ENCODE results near the gene SAA1. TPM values are rescaled to one million over a fixed set of nuclear protein-coding genes. Genes with fewer than 3 reads are reported as not detected.

SAA1 gene
- total RNA-seq, result not detected

- Mint-ChIP-seq H3K4me3 (no peak within 1 kb of the TSS), H3K4me1 (peaks cover 3% of the 10 kb centered on the region), H3K27ac (no peak within 1 kb of the TSS), H3K36me3 (ENCODE audit: low read depth) (no peaks in the 10 kb centered on the region), H3K9me3 (ENCODE audit: low read depth) (no peaks in the 10 kb centered on the region), H3K27me3 (no peaks in the 10 kb centered on the region)
- CTCF ChIA-PET, result interaction anchor here (0.7 to 1.1 kb wide), 3 partner anchors 22 to 204 kb away, joined by 3 to 7 read pairs (median 3); no protein-coding TSS in a partner anchor
- intact Hi-C loops (cut with DNase I, micrococcal nuclease), result no loop called here
- ATAC-seq (no peak), DNase-seq (no peak)
- POLR2A ChIA-PET, result no interaction called here
Observed at GRCh38 chr11:18265949-18266348, at the start of gene SAA1. Gene SAA1, plus strand, starts transcription at chr11:18266264. Its CDS starts 624 bp downstream, at chr11:18266888.

- H3K36me3 Mint-ChIP-seq (ENCODE audit: low read depth), result no peaks in the 10 kb centered on the region
- CTCF ChIA-PET, result no interaction called here
- ATAC-seq (no peak), DNase-seq (no peak)
- intact Hi-C loops (cut with DNase I, micrococcal nuclease), result no loop called here
- no peaks in the 10 kb centered on the region for H3K4me1 Mint-ChIP-seq
- H3K9me3 Mint-ChIP-seq (ENCODE audit: low read depth), result no peaks in the 10 kb centered on the region
- POLR2A ChIA-PET, result no interaction called here
- H3K4me3 Mint-ChIP-seq, result no peak overlapping the region
- peaks cover 3% of the 10 kb centered on the region for H3K27me3 Mint-ChIP-seq
- H3K27ac Mint-ChIP-seq, result no peak overlapping the region
Observed at GRCh38 chr11:18221274-18221876, 44.7 kb upstream of the SAA1 start.

- no peak for DNase-seq
- no peaks in the 10 kb centered on the region for H3K9me3 Mint-ChIP-seq (ENCODE audit: low read depth)
- no peak overlapping the region for H3K27ac Mint-ChIP-seq
- CTCF ChIA-PET, result no interaction called here
- H3K36me3 Mint-ChIP-seq (ENCODE audit: low read depth), result no peaks in the 10 kb centered on the region
- POLR2A ChIA-PET, result no interaction called here
- H3K27me3 Mint-ChIP-seq, result peaks cover 5% of the 10 kb centered on the region
- ATAC-seq, result no peak
- intact Hi-C loops (cut with DNase I, micrococcal nuclease), result no loop called here
- H3K4me1 Mint-ChIP-seq, result no peaks in the 10 kb centered on the region
- H3K4me3 Mint-ChIP-seq, result no peak overlapping the region
Observed at GRCh38 chr11:18222814-18223421, 43.1 kb upstream of the SAA1 start.

GRCh38 chr11:18223591-18224387 lies 42.3 kb upstream of the SAA1 start:
- CTCF ChIA-PET, result interaction anchor here (0.6 to 1.4 kb wide), 2 partner anchors 108 to 378 kb away, joined by 3 to 4 read pairs; no protein-coding TSS in a partner anchor
- POLR2A ChIA-PET, result no interaction called here
- ATAC-seq (no peak), DNase-seq (no peak)
- Mint-ChIP-seq H3K27ac (no peak overlapping the region), H3K27me3 (peaks cover 5% of the 10 kb centered on the region), H3K36me3 (ENCODE audit: low read depth) (no peaks in the 10 kb centered on the region), H3K9me3 (ENCODE audit: low read depth) (no peaks in the 10 kb centered on the region), H3K4me3 (no peak overlapping the region), H3K4me1 (no peaks in the 10 kb centered on the region)
- intact Hi-C loops (cut with DNase I, micrococcal nuclease), result no loop called here

GRCh38 chr11:18225913-18226312 lies 40.2 kb upstream of the SAA1 start:
- Mint-ChIP-seq H3K9me3 (ENCODE audit: low read depth) (no peaks in the 10 kb centered on the region), H3K36me3 (ENCODE audit: low read depth) (no peaks in the 10 kb centered on the region), H3K27ac (no peak overlapping the region), H3K27me3 (peaks cover 5% of the 10 kb centered on the region), H3K4me1 (no peaks in the 10 kb centered on the region), H3K4me3 (no peak overlapping the region)
- ATAC-seq, result no peak
- ChIA-PET CTCF (no interaction called here), POLR2A (interaction anchor here (0.6 kb wide), 1 partner anchor 20 kb away, joined by 3 read pairs; no protein-coding TSS in a partner anchor)
- intact Hi-C loops (cut with DNase I, micrococcal nuclease), result no loop called here
- no peak for DNase-seq

- no peak for DNase-seq
- Mint-ChIP-seq H3K27ac (no peak overlapping the region), H3K27me3 (peaks cover 8% of the 10 kb centered on the region), H3K9me3 (ENCODE audit: low read depth) (no peaks in the 10 kb centered on the region), H3K4me1 (no peaks in the 10 kb centered on the region), H3K4me3 (no peak overlapping the region), H3K36me3 (ENCODE audit: low read depth) (no peaks in the 10 kb centered on the region)
- ChIA-PET POLR2A (interaction anchor here (0.7 kb wide), 1 partner anchor 270 kb away, joined by 5 read pairs; no protein-coding TSS in a partner anchor), CTCF (interaction anchor here (1.7 kb wide), 1 partner anchor 14 kb away, joined by 8 read pairs; no protein-coding TSS in a partner anchor)
- ATAC-seq, result no peak
- intact Hi-C loops (cut with DNase I, micrococcal nuclease), result no loop called here
Observed at GRCh38 chr11:18229501-18229900, 36.6 kb upstream of the SAA1 start.

- DNase-seq, result no peak
- Mint-ChIP-seq H3K4me3 (no peak overlapping the region), H3K9me3 (ENCODE audit: low read depth) (no peaks in the 10 kb centered on the region), H3K36me3 (ENCODE audit: low read depth) (no peaks in the 10 kb centered on the region), H3K4me1 (no peaks in the 10 kb centered on the region), H3K27ac (no peak overlapping the region), H3K27me3 (peaks cover 5% of the 10 kb centered on the region)
- ChIA-PET CTCF (interaction anchor here (5.7 kb wide), 1 partner anchor 13 kb away, joined by 29 read pairs; no protein-coding TSS in a partner anchor), POLR2A (interaction anchor here (0.7 kb wide), 1 partner anchor 9 kb away, joined by 3 read pairs; no protein-coding TSS in a partner anchor)
- intact Hi-C loops (cut with DNase I, micrococcal nuclease), result no loop called here
- no peak for ATAC-seq
Observed at GRCh38 chr11:18230859-18231258, 35.2 kb upstream of the SAA1 start.

GRCh38 chr11:18233912-18234311 lies 32.2 kb upstream of the SAA1 start:
- Mint-ChIP-seq H3K36me3 (ENCODE audit: low read depth) (no peaks in the 10 kb centered on the region), H3K4me3 (no peak overlapping the region), H3K27me3 (peaks cover 14% of the 10 kb centered on the region), H3K27ac (no peak overlapping the region), H3K4me1 (no peaks in the 10 kb centered on the region), H3K9me3 (ENCODE audit: low read depth) (no peaks in the 10 kb centered on the region)
- DNase-seq (no peak), ATAC-seq (no peak)
- intact Hi-C loops (cut with DNase I, micrococcal nuclease), result no loop called here
- ChIA-PET POLR2A (no interaction called here), CTCF (interaction anchor here (0.8 to 5.7 kb wide), 2 partner anchors 10 to 233 kb away, joined by 3 to 29 read pairs; no protein-coding TSS in a partner anchor)

GRCh38 chr11:18235394-18236334 lies 30.4 kb upstream of the SAA1 start:
- POLR2A ChIA-PET, result no interaction called here
- Mint-ChIP-seq H3K36me3 (ENCODE audit: low read depth) (no peaks in the 10 kb centered on the region), H3K9me3 (ENCODE audit: low read depth) (no peaks in the 10 kb centered on the region), H3K4me3 (no peak overlapping the region), H3K27ac (no peak overlapping the region), H3K4me1 (no peaks in the 10 kb centered on the region), H3K27me3 (peaks cover 22% of the 10 kb centered on the region)
- CTCF ChIA-PET, result interaction anchor here (0.6 to 5.7 kb wide), 2 partner anchors 8 to 305 kb away, joined by 3 to 29 read pairs; no protein-coding TSS in a partner anchor
- no peak for ATAC-seq
- intact Hi-C loops (cut with DNase I, micrococcal nuclease), result no loop called here
- DNase-seq, result no peak

- peaks cover 22% of the 10 kb centered on the region for H3K27me3 Mint-ChIP-seq
- H3K4me3 Mint-ChIP-seq, result no peak within 1 kb of the TSS
- ATAC-seq (no peak), DNase-seq (no peak)
- ChIA-PET CTCF (no interaction called here), POLR2A (no interaction called here)
- intact Hi-C loops (cut with DNase I, micrococcal nuclease), result no loop called here
- no peaks in the 10 kb centered on the region for H3K4me1 Mint-ChIP-seq
- no peaks in the 10 kb centered on the region for H3K36me3 Mint-ChIP-seq (ENCODE audit: low read depth)
- no peak within 1 kb of the TSS for H3K27ac Mint-ChIP-seq
- no peaks in the 10 kb centered on the region for H3K9me3 Mint-ChIP-seq (ENCODE audit: low read depth)
Observed at GRCh38 chr11:18236664-18237356, 29.3 kb upstream of the SAA1 start, which contains the start of gene SAA4. Gene SAA4, minus strand, starts transcription at chr11:18236802. Its CDS starts 876 bp downstream, at chr11:18235926.

All from activated CD4-positive, alpha-beta T cell treated with anti-CD3 and anti-CD28 coated beads for 36 hours (primary cell).